Activated T-cell treated with anti-CD3 and anti-CD28 coated beads for 4 hours (primary cell): ENCODE data around the gene DLX6.

ENCODE experiments used
- DNase-seq: peaks from one replicate; pipeline ENCODE4 v3.0.0-alpha.2; 2020

Gene DLX6

GRCh38 chr7:96996111-96996957, 9.0 kb upstream of the DLX6 start:
- no peak for DNase-seq

GRCh38 chr7:96996958-96997511, 8.3 kb upstream of the DLX6 start:
- DNase-seq = no peak

- DNase-seq = no peak
Observed at GRCh38 chr7:96997512-96998032, 7.8 kb upstream of the DLX6 start.

- no peak for DNase-seq
Observed at GRCh38 chr7:96998333-96998732, 7.0 kb upstream of the DLX6 start.

- DNase-seq = no peak
Observed at GRCh38 chr7:96998744-96999143, 6.6 kb upstream of the DLX6 start.

- no peak for DNase-seq
Observed at GRCh38 chr7:97001221-97001620, 4.1 kb upstream of the DLX6 start.

GRCh38 chr7:97001656-97002554, 3.4 kb upstream of the DLX6 start:
- DNase-seq = no peak

GRCh38 chr7:97002555-97003261, 2.6 kb upstream of the DLX6 start:
- no peak for DNase-seq

GRCh38 chr7:97003262-97004246, 1.8 kb upstream of the DLX6 start:
- DNase-seq = no peak

- DNase-seq = no peak
Observed at GRCh38 chr7:97004247-97005182, 838 bp upstream of the DLX6 start.

- no peak for DNase-seq
Observed at GRCh38 chr7:97006055-97006815, 882 bp downstream of the DLX6 start.

- no peak for DNase-seq
Observed at GRCh38 chr7:97006816-97007582, 1.6 kb downstream of the DLX6 start.

GRCh38 chr7:97007583-97007861, 2.2 kb downstream of the DLX6 start:
- no peak for DNase-seq

- no peak for DNase-seq
Observed at GRCh38 chr7:97008275-97008917, 3.0 kb downstream of the DLX6 start.

- no peak for DNase-seq
Observed at GRCh38 chr7:97009753-97010732, 4.7 kb downstream of the DLX6 start.

GRCh38 chr7:97011104-97011503, 5.8 kb downstream of the DLX6 start:
- DNase-seq = no peak
